ENCODE measurements around the gene ACE2. TPM values are rescaled to one million over a fixed set of nuclear protein-coding genes. Genes with fewer than 3 reads are reported as not detected.

Gene ACE2
- total and polyA plus RNA-seq, 2 experiments from 2014 or later: 16.5 to 49.9 TPM

GRCh38 chrX:15567267-15567666, 33.5 kb downstream of the ACE2 start:
- WGBS (ENCODE audit: low lambda C conversion rate, missing lambda C conversion rate): 85% methylated on average over 1 of the region's 1 CpG

GRCh38 chrX:15566244-15566643, 34.5 kb downstream of the ACE2 start:
- peaks cover 8% of the 10 kb centered on the region for H3K4me1 ChIP-seq (ENCODE audit: insufficient read depth)
- H3K79me2 ChIP-seq: no peaks in the 10 kb centered on the region
- no peak overlapping the region for H3K4me3 ChIP-seq
- no peak overlapping the region for H3K4me2 ChIP-seq
- no peak overlapping the region for H2AFZ ChIP-seq
- no peaks in the 10 kb centered on the region for H3K36me3 ChIP-seq (replicated peaks; ENCODE audit: insufficient read depth, low read depth)
- no peak overlapping the region for H3K27ac ChIP-seq
- no peak for DNase-seq (ENCODE audit: low spot score)
- H3K27me3 ChIP-seq: no peaks in the 10 kb centered on the region
- TF ChIP-seq CTCF (IDR thresholded peaks at IDR 0.05; ENCODE audit: poor library complexity) (no peak), EZH2phosphoT487 (IDR thresholded peaks at IDR 0.05; ENCODE audit: low read depth, severe bottlenecking, unreplicated experiment) (no peak), EZH2 (IDR thresholded peaks at IDR 0.05; ENCODE audit: borderline replicate concordance) (no peak)
- 36% methylated on average over 1 of the region's 1 CpG for WGBS (ENCODE audit: low lambda C conversion rate, missing lambda C conversion rate)
- no peaks in the 10 kb centered on the region for H3K9me3 ChIP-seq (ENCODE audit: low read depth)
- H3K9me2 ChIP-seq (replicated peaks; ENCODE audit: insufficient read depth): no peaks in the 10 kb centered on the region
- H4K20me1 ChIP-seq (ENCODE audit: insufficient read depth, poor library complexity, severe bottlenecking): no peaks in the 10 kb centered on the region

More at GRCh38 chrX:15567267-15567666, 33.5 kb downstream of the ACE2 start:
- H3K9me2 ChIP-seq (replicated peaks; ENCODE audit: insufficient read depth): no peaks in the 10 kb centered on the region
- no peak for DNase-seq (ENCODE audit: low spot score)
- H3K27ac ChIP-seq: no peak overlapping the region
- no peaks in the 10 kb centered on the region for H3K9me3 ChIP-seq (ENCODE audit: low read depth)
- no peaks in the 10 kb centered on the region for H3K79me2 ChIP-seq
- peaks cover 8% of the 10 kb centered on the region for H3K4me1 ChIP-seq (ENCODE audit: insufficient read depth)
- TF ChIP-seq EZH2 (IDR thresholded peaks at IDR 0.05; ENCODE audit: borderline replicate concordance) (no peak), CTCF (IDR thresholded peaks at IDR 0.05; ENCODE audit: poor library complexity) (no peak), EZH2phosphoT487 (IDR thresholded peaks at IDR 0.05; ENCODE audit: low read depth, severe bottlenecking, unreplicated experiment) (no peak)
- no peaks in the 10 kb centered on the region for H3K27me3 ChIP-seq
- no peak overlapping the region for H3K4me2 ChIP-seq
- no peak overlapping the region for H2AFZ ChIP-seq
- no peaks in the 10 kb centered on the region for H3K36me3 ChIP-seq (replicated peaks; ENCODE audit: insufficient read depth, low read depth)
- no peaks in the 10 kb centered on the region for H4K20me1 ChIP-seq (ENCODE audit: insufficient read depth, poor library complexity, severe bottlenecking)
- H3K4me3 ChIP-seq: no peak overlapping the region

- H3K79me2 ChIP-seq: no peaks in the 10 kb centered on the region
- no peak overlapping the region for H3K27ac ChIP-seq
- no peak overlapping the region for H2AFZ ChIP-seq
- peaks cover 8% of the 10 kb centered on the region for H3K4me1 ChIP-seq (ENCODE audit: insufficient read depth)
- 12% methylated on average over 5 of the region's 5 CpGs for WGBS (ENCODE audit: low lambda C conversion rate, missing lambda C conversion rate)
- no peaks in the 10 kb centered on the region for H3K27me3 ChIP-seq
- no peak overlapping the region for H3K4me2 ChIP-seq
- H4K20me1 ChIP-seq (ENCODE audit: insufficient read depth, poor library complexity, severe bottlenecking): no peaks in the 10 kb centered on the region
- H3K36me3 ChIP-seq (replicated peaks; ENCODE audit: insufficient read depth, low read depth): no peaks in the 10 kb centered on the region
- H3K4me3 ChIP-seq: no peak overlapping the region
- no peaks in the 10 kb centered on the region for H3K9me2 ChIP-seq (replicated peaks; ENCODE audit: insufficient read depth)
- TF ChIP-seq EZH2phosphoT487 (IDR thresholded peaks at IDR 0.05; ENCODE audit: low read depth, severe bottlenecking, unreplicated experiment): no peak
- TF ChIP-seq CTCF (IDR thresholded peaks at IDR 0.05; ENCODE audit: poor library complexity): peak; percentile 84
- peak; percentile 85 for DNase-seq (ENCODE audit: low spot score)
- no peaks in the 10 kb centered on the region for H3K9me3 ChIP-seq (ENCODE audit: low read depth)
Observed at GRCh38 chrX:15564981-15565579, 35.7 kb downstream of the ACE2 start.

Measured in hepatocyte (in vitro differentiated cells).